Right renal cortex interstitium (tissue), 3 donors: Measurements from ENCODE around the gene DRC1. TPM values are rescaled to one million over a fixed set of nuclear protein-coding genes. Genes with fewer than 3 reads are reported as not detected.

Experiments used
- DNase-seq, 3 donors: peaks; one replicate each; pipeline ENCODE4 v3.0.0-alpha.2; 2013; ENCODE audit warnings: low read depth in 3 of 3, low spot score in 2 of 3
- polyA plus RNA-seq, 3 donors: library from polyadenylated mRNA; unstranded; fragments of 120-200 nt; gene quantifications; one replicate each; pipeline ENCODE4 v1.2.1, GENCODE V29; 2013; ENCODE audit not compliant: insufficient read length in 3 of 3

DRC1 gene
- polyA plus RNA-seq, 3 donors: 3.4 to 3.9 (median 3.7) TPM

DNA sequence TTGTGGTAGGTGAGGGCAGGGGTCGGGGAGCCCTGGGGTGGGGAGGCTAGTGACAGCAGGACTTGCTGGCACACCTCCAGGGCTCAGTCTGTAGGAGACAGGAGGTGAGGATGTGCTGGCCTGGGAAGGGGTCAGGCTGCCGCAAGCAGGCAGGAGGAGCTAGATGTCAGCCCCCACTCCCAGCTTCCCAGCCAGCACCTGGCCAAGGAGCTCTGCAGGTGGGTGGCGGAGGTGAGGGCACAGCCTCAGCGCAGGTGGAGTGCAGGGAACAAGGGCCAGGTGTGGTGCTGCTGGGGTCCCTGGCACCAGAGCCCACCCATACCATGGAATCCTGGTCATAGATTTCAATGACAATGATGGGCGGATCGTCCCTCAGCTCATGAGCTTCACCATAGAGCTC is 73.3 kb downstream of the DRC1 start:
- DNase-seq: no peak

GRCh38 chr2:26475832-26476501 is 74.2 kb downstream of the DRC1 start:
- no peak for DNase-seq

DNA sequence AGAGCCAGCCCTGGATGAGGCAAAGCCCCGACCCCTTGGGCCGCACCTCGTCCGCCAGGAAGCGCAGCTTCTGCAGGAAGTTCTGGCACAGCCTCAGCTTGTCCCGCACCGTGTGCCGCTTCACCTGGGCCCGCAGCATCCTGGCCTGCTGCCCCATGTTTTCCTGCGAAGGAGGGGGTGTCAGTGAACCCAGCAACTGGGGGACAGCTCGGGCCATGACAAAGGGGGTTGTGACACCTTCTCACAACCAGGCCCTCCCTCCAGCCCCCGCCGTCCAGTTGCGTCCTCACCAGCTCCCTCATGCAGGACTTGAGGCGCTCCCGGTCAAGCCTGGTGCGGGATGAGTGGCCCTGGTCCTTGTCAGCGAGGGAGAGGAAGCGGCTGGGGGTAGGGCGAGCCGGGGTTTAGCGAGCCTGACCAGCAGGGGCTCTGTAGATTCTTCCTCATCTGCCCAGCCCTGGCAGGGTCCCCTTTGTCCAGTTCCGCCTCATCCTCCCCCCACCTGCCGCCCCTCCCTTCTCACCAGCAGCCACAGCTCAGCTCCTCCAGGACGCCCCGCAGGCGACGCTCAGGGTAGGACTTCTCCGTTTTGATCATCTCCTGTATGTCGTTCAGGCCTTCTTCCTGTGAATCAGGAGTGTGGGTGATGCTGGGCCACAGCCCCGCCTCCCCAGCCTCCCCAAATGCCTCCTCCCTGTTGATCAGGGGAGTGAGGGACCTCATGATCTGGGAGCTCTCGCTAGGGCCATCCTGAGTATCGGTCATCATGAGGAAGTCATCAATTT is 75.6 kb downstream of the DRC1 start:
- DNase-seq: no peak

DNA sequence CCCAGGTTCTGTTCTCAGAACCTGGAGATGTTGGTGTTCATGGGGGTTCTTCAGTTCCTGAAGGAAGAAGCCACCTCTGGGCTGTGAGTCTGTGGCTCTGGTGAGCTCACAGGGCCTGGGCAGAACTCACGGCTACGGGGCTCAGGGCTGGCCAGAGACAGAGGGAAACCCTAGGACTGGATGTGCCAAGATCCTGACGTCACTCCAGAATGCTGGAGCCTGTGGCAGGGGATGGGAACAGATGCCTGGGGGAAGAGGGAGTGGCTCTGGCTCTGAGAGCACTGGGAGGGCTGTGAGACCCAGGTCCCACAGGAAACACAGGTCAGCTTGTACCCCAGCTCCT is 76.2 kb downstream of the DRC1 start, which contains the start of gene OTOF:
Gene OTOF (minus strand): TSS at position 214 of the 343 bp plus-strand sequence.
- no peak for DNase-seq

DNA sequence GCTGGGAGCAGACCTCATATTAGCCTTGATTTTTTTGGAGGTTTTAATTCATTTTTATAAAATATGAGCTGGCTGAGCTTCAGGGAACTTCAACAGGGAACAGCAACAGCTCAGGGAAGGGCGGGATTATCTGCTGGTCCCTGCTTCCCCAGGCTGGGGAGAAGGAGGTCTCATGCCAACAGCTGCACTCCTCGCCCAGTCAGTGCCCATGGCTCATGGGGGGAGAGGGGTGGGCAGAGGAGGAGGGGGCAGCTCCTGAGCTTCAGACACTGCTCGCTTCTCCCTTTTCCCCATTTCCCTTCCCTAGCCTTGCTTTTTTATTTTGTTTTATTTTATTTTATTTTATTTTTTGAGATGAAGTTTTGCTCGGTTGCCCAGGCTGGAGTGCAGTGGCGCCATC is 76.6 kb downstream of the DRC1 start:
- DNase-seq: no peak

DNA sequence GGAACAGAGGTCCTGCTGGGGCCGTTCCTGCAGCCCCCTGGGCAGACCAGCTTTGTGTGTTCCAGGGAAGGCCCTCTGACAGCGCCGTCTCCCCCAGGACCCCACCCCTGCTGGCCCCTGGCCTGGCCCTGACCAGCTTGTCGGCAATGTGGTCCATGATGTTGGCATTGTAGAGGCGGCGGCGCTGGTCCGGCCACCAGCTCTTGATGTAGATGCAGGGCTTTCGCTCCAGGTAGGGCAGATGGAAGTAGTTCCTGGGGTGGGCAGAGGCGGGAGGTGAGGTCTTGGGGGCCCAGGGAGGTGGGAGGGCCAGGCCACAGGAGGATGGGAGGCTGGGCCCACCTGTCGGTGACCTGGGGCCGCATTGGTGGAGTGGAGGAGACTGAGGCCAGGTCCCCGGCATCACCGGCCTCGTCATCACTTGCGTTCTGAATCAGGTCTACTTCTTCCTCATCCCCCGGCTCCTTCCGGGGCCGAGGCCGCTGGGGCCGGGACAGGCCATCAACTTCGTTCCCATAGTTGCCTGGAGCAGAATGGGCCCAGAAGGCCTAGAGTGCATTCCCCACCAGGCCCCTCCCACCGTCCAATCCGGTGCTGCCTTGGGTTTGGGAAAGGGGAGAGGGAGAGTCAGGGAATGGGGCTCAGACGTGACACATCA is 77.5 kb downstream of the DRC1 start:
- DNase-seq: no peak

DNA sequence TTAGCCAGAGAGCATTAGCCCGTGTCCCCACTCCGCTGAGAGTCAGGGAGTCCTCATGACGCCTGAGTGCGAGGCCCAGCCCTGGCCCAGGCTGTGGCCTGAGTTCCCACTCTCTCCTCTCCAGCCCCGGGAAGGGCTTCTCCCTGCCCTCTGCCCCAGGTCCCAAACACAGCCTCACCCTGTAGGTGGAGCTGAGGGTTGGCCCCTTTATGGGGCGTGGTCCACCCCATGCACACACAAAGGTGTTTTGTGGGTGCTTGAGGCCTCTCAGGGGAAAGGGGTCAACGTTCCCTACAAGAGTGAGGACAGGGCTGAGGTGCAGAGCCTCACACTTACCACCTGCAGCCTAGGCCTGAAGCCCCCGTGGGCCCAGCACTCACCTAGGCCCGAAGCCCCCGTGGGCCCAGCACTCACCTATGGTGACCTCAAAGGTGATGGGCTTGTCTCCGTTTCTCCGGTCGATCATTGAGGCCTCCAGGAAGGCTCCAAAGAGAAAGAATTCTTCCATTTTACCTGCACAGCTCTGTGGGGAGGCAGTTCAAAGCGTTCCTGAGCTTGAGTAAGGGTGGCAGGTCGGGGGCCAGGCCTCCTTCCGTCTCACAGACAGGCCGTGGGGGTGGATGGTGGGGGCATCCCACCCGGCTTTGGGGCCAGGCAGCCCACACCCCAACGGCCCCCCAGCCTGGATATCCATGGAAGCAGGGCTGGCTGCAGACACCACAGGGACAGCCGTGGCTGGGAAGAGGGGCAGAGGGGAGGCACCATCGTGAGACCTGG is 78.3 kb downstream of the DRC1 start:
- DNase-seq: no peak

GRCh38 chr2:26480566-26481423 is 79.1 kb downstream of the DRC1 start:
- DNase-seq: no peak

- no peak for DNase-seq
Observed at GRCh38 chr2:26481706-26482105, 80.0 kb downstream of the DRC1 start.

- DNase-seq: no peak
Observed at GRCh38 chr2:26482211-26483026, 80.7 kb downstream of the DRC1 start.

GRCh38 chr2:26483027-26483326 is 81.3 kb downstream of the DRC1 start:
- no peak for DNase-seq

DNA sequence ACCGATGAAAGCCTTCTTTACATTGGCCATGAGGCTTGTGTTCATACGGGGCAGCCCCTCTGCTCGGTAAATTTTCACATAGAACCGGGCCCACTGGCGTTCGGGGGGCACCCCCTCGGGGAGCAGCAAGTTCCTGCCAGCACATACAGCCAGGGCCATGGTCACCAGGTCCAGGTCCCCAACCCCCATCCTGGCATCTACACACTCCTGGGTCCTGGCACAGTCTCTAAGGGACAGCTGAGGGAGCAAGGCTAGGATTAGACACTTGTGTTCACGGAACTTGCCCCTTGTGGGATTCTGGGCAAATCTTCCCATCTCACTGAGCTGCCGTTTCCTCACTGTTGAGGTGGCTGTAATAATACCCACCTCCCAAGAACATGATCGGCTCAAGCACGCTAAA is 81.8 kb downstream of the DRC1 start:
- DNase-seq: no peak

GRCh38 chr2:26483957-26484565 is 82.3 kb downstream of the DRC1 start:
- DNase-seq: no peak

DNA sequence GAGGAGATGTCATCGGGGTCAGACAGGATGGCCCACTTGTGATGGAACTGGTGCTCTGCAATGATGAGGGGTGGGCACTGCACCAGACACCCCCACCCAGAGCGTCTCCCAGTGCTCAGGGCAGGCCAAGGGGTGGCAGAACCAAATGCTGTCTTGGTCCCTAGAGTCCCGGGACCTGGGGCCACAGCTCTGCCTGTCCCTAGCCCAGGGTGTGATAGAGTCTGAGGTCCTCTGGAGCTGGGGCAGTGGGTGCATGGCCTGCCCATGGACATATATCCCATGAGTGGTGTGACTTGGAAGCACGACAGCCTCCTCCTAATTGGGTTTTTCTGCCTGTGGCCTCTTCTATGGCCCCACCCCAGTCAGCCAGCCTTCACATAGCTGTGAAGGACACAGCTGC is 82.9 kb downstream of the DRC1 start:
- DNase-seq: no peak

GRCh38 chr2:26485099-26485498 is 83.4 kb downstream of the DRC1 start:
- no peak for DNase-seq

- no peak for DNase-seq
Observed at GRCh38 chr2:26485725-26486418, 84.2 kb downstream of the DRC1 start.

GRCh38 chr2:26486789-26487188 is 85.1 kb downstream of the DRC1 start:
- DNase-seq: no peak

GRCh38 chr2:26487192-26487591 is 85.5 kb downstream of the DRC1 start:
- no peak for DNase-seq
